HG02870 (cell line): ENCODE data around the gene MEF2C.

ENCODE experiments used
- ATAC-seq: cut with Tn5 transposase; IDR thresholded peaks from one replicate; pipeline ENCODE4 v1.9.1; 2021; ENCODE audit warnings: mild to moderate bottlenecking, moderate library complexity; ENCODE audit not compliant: unreplicated experiment

MEF2C gene

DNA sequence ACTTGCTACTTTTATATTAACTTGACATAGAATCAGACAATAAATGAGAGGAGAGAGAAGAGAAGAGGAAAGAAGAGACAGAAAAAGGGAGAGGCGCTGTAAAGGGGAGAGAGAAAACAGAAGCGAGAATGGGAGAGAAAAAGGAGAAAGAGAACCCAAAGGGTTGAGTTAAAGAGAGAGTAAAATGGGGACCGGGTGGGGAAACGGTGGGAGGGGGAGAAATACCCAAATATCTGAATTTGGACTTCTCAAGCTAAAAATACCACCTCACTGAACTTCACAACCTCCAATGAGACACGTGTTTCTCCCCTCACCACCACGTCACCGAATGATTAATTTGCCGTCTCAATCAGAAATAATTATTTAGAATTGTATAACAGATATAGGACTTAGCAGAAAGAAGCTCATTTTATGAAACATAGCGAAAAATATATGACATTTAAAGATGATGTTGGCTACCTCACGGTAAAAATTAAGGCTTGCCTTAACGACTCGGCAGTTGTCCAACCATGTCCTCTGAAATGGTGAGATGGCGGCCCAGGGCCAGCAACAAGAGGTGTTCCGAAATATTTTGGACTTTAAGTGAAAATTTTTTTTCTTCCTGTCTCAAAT lies 204.1 kb downstream of the MEF2C start:
- no peak for ATAC-seq

GRCh38 chr5:88677943-88678769 lies 204.8 kb downstream of the MEF2C start:
- ATAC-seq = no peak

- no peak for ATAC-seq
Observed at GRCh38 chr5:88677376-88677895, 205.5 kb downstream of the MEF2C start.

DNA sequence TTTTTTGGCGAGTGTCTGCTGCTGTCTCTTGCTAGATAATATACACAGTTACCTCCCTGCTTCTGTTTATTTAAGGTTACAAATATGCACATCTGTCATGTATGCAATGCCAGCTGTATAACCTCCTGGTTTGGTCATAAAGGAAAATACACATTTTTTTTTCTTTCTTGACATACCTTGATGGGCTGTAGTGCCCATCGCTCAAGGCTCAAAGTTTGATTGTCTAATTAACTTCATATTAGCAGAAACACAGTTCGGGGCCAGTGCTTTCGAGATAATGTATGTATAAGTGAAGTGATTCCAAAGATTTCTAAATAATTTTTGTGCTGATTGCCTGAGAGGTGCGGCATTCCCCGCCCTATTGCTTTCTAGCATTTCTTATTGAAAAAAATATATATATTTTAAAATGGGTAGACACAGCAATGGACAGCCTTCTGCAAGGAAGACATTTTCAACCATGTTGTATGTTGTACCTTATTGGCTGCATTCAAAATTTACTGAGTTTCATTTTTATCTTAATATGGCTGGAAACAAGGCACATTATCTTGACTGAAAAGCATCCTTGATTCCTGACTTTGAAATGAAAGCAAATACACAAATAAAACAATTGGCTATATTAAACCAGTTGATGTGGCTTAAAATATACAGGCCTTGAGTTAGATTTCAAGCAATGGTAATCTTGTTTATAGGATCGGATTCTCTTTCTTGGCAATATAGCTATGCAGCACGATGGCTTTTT lies 206.2 kb downstream of the MEF2C start:
- no peak for ATAC-seq

- ATAC-seq = peak; percentile 36
Observed at GRCh38 chr5:88675708-88676636, 207.0 kb downstream of the MEF2C start.

DNA sequence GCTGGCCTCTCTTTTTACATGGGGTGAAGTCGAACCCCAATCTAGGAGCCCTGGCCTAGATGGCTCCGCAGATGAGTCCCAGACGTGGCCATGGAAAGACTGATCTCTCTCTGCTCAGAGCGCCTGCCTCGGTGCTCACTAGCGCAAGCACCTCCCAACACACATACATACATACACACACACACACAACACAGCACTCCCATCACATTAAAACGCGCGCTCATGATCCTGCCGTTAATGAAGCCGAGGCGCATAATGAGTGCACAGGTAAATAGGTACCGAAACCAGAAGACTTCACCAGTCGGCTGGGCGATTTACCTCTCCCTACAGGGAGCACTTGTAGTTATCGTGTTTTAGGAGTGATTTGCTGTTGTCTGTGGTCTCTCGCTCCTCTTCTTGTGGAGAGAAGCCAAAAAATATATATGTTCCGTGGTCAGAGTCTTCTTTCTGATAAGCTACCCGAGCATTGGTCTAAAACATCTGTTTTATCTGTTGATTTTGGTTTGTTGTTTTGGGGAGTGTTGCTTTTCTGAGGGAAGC lies 207.7 kb downstream of the MEF2C start:
- ATAC-seq = peak; percentile 16

DNA sequence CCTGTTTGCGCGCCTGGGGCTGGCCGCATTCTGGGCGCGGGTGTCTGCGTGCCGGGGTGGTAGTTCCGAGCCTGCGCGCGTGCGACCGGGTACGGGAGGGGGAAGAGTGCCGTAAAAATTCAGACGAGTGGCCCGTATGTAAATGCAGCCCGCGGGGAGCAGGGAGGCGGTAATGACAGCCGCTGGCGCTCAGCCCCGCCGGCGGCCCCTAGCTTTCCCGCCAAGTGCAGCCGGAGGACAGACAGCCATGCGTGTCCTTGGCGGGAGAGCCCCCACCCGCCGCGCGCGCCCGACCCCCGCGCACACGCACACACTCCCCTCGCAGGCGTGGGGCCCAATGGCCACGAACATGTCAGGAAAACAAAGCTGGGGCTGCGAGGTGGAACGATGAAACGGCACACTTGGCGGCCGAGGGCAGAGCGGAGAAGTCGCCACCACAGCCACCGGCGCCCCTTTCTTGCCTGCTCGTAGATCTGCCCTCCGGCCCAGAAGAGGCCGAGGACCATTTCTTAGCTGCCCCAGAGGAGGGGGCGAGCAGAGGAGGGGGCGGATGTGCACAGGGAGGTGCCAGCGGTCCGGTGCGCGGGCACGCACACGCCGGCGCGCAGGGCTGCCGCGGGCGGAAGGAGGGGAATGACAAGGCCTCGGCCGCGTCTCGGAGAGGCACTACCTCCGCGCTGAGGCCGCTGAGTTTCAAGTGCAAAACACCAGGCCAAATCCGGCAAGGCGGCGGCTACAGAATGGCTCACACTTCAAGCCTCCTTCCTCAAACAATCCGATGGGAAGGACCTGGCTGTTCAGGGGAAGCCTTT lies 208.4 kb downstream of the MEF2C start:
- peak; percentile 69 for ATAC-seq

DNA sequence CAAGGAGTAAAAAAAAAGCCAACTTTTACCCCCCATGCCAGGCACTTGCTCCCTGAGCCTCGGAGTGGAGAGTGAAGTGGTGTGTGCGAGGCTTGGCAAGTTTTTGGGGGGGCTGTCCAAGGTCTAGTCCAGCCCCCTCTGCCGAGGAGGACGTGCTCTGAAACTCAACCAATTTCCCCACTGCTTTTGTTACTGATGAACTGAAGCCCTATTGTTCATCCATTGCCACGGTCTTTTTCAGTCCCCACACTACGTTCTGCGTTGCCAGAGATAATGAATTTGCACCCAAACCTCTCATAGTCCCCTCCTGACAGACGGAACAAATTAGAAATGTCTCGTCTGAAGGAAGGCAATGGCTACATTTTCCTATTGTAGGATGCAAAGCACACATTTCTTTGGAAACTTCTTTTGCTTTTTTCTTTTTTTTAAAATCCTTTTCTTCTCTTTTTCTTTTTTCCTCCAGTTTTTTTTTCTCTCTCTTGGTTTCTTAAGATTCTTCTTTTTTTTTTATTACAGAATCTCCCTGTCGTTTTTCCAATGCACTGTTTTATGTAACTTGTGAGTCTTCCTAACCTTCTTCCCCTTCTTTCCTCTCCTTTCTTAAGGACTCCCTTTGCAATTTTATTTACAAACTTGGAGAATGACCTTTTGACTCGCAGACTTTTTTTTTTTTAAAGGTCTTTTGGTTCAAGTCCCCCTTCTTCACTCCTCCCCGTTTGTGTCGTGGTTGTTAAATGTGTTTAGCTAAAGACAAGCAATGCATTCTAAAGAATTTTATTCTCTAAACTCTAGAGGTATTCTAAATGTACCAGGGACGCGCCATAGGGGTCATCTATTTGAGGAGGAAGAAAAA lies 209.5 kb downstream of the MEF2C start:
- ATAC-seq = no peak

- no peak for ATAC-seq
Observed at GRCh38 chr5:88672644-88673252, 210.2 kb downstream of the MEF2C start.

DNA sequence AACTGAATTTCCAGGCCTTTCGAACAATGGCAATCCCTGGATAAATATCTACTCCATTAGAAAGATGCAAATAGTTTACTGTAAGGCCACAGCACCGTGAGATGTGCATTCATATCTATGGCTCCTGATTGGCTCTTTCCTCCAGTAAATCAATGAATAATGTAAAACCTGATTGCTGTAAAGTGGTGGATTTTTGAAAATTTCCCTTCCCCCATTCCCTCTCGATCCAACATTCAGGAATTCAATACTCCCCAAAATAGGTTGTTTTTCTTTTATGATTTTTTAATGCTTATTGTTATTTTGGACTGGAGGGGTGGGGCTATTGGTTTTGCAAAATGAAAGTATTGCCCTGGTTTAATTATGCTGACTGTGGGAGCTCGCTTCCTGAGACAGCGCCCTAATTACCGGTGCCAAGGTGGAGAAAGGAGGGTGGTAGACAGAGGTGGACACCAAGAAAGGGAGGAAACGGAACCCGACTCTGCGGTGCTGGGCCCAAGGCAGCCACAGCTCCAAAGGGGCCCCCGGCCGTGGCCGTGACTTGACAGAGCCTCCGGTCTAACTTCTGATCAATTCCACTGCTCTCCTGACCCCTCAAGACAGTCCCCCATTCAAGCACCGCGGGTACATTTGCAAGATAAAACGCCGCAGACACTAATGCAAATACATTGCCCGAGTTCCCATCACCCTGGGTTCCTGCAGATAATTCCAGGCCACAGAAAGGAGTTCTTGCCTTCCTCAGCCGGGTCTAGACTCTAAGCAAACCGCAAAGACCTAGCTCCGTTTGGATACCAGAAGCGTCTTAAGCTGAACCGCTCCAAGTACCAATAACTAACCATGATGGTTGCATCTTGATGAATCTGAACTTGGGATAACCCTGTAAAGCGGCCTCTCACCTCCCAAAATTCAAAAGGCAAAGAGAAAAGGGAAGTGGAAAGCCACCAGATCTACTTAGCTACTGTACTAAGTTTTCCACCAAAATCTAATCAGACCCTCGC lies 211.2 kb downstream of the MEF2C start:
- no peak for ATAC-seq

GRCh38 chr5:88671106-88671504 lies 211.9 kb downstream of the MEF2C start:
- ATAC-seq = no peak

DNA sequence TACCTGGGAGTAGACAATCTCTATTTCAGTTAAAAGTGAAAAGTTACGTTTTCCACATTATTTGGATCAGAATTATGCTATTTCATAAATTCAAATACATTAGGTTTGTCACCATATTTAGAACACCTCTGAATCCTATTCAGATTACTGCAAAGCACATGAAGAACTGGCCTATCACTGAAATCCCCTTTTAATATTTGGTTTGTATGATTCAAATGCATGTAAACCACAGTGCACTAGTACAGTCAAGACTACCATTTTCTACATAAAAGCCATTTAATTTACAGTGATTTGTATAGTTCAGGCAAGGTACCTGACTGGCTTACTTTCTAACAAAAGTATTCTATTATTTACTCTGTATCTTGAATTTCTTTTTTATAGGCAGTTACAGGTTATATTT lies 212.5 kb downstream of the MEF2C start:
- ATAC-seq = no peak

- ATAC-seq = no peak
Observed at GRCh38 chr5:88669371-88670050, 213.5 kb downstream of the MEF2C start.

DNA sequence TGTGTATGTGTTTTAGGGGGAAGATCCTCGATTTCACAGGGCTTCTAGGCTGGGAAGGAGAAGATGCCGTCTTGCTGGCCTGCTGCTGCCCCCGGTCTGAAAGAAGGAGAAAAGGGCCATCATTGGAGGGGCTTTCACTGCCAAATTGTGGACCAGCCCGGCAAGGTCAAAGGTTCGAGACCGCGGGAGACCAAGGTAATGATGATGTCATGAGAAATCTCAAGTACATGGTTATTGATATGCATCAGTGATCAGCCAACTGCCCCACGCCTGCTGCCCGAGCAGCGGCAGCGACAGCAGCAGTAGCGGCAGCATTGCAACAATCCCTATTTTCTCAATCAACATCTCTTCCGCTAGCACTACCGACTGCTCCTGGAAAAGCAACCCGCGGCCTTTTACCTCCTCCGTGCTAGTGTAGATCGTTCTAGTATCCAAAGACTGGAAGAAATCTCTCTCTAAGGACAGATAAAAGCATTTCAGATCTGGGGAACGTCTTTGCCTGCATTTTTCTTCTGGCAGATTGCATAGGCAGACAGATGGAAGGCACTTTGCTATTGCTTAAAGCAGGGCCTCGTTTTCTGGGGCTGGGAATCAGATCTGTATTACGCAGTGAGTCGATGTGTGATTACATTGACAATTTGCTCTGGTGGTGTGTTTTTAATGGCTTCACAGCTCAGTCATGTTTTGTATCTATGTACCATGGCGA lies 215.3 kb downstream of the MEF2C start:
- peak; percentile 20 for ATAC-seq
